A673 (cell line): ENCODE results near the gene UNK. TPM values are rescaled to one million over a fixed set of nuclear protein-coding genes. Genes with fewer than 3 reads are reported as not detected.
A peak's percentile ranks its signal among the peaks of the same experiment; 100 is the strongest.

Experiments used
- BruUV-seq: library from RNA; stranded (reverse); fragments of 400-500 nt; replicated peaks from 2 replicates; lab custom pipeline; 2021; lab: Mats Ljungman, UMichigan
- CTCF ChIA-PET: fragments of 300-600 bp; sonication (Branson Sonifier 250); formaldehyde crosslinking; loops from one replicate; lab custom pipeline; 2022; ENCODE audit warnings: antibody characterized with exemption; lab: Charles Lee
- POLR2A ChIA-PET: fragments of 300-600 bp; sonication (Branson Sonifier 250); formaldehyde crosslinking; loops from one replicate; lab custom pipeline; 2022; ENCODE audit warnings: antibody characterized with exemption; ENCODE audit not compliant: low non-redundant PET; lab: Charles Lee
- DNase-seq: peaks from one replicate; pipeline ENCODE4 v3.0.0-alpha.2; 2015; ENCODE audit warnings: low spot score
- H3K27ac ChIP-seq: fragments of 200-600 bp; sonication (generic); 2 replicates; pipeline ENCODE4 v1.5.1; 2016; ENCODE audit warnings: mixed run types, low read depth, mild to moderate bottlenecking, mixed read lengths, antibody characterized with exemption, low read length; ENCODE audit not compliant: poor library complexity, severe bottlenecking
- H3K27me3 ChIP-seq: fragments of 200-600 bp; sonication (generic); replicated peaks from 2 replicates; pipeline ENCODE4 v1.6.1; 2017; ENCODE audit warnings: mixed run types, low read depth, mild to moderate bottlenecking, mixed read lengths, antibody characterized with exemption, low read length; ENCODE audit not compliant: insufficient read depth, poor library complexity
- H3K36me3 ChIP-seq: fragments of 200-600 bp; sonication (generic); 2 replicates; pipeline ENCODE4 v1.6.1; 2016; ENCODE audit warnings: mixed run types, mild to moderate bottlenecking, mixed read lengths, antibody characterized with exemption, low read length; ENCODE audit not compliant: insufficient read depth, poor library complexity, severe bottlenecking
- H3K4me1 ChIP-seq: fragments of 200-600 bp; sonication (generic); 2 replicates; pipeline ENCODE4 v1.6.1; 2017; ENCODE audit warnings: mixed run types, mild to moderate bottlenecking, mixed read lengths, antibody characterized with exemption, low read length; ENCODE audit not compliant: insufficient read depth, poor library complexity, severe bottlenecking
- H3K4me3 ChIP-seq: fragments of 200-600 bp; sonication (generic); 2 replicates; pipeline ENCODE4 v1.5.1; 2016; ENCODE audit warnings: low read depth, mixed run types, mild to moderate bottlenecking, mixed read lengths, low read length; ENCODE audit not compliant: poor library complexity, severe bottlenecking
- H3K9me3 ChIP-seq: fragments of 200-600 bp; sonication (generic); 2 replicates; pipeline ENCODE4 v1.6.1; 2016; ENCODE audit warnings: mixed run types, low read depth, mild to moderate bottlenecking, mixed read lengths, antibody characterized with exemption, low read length; ENCODE audit not compliant: poor library complexity, severe bottlenecking
- CTCF ChIP-seq: fragments of 300-800, 200-600 bp; sonication (generic); conservative IDR thresholded peaks from 2 replicates; pipeline ENCODE4 v1.5.1; 2017; ENCODE audit warnings: low read depth, mild to moderate bottlenecking, antibody characterized with exemption, low read length, moderate library complexity, mixed read lengths
- EZH2 ChIP-seq: fragments of 200-600 bp; sonication (generic); IDR thresholded peaks from 2 replicates; pipeline ENCODE4 v1.6.1; 2017; ENCODE audit warnings: borderline replicate concordance, low read depth, mild to moderate bottlenecking, mixed read lengths, antibody characterized with exemption, low read length; ENCODE audit not compliant: poor library complexity, severe bottlenecking
- intact Hi-C: fragments of 100-400 bp; cut with micrococcal nuclease; formaldehyde crosslinking; loops from one replicate; pipeline ENCODE4 v1.10.0; 2022; ENCODE audit not compliant: unreplicated experiment
- total RNA-seq: library from RNA; stranded (reverse); gene quantifications from 2 replicates; pipeline ENCODE4 v1.2.3, GENCODE V29; 2021

The UNK gene
- total RNA-seq, 1 experiment from 2014 or later = 53.2 TPM

GRCh38 chr17:75752405-75752709 is 32.2 kb upstream of the UNK start:
- DNase-seq = no peak
- H3K27ac ChIP-seq = no peak overlapping the region
- peaks cover 5% of the 10 kb centered on the region for H3K4me1 ChIP-seq
- no peaks in the 10 kb centered on the region for H3K9me3 ChIP-seq
- no TSS peak for BruUV-seq
- no peak overlapping the region for H3K4me3 ChIP-seq
- ChIA-PET CTCF (interaction anchor here (0.6 kb wide), 1 partner anchor 9 kb away, joined by 3 read pairs; no protein-coding TSS in a partner anchor), POLR2A (no interaction called here)
- TF ChIP-seq CTCF (no peak), EZH2 (no peak)
- intact Hi-C loops = no loop called here
- no peaks in the 10 kb centered on the region for H3K36me3 ChIP-seq
- no peaks in the 10 kb centered on the region for H3K27me3 ChIP-seq

DNA sequence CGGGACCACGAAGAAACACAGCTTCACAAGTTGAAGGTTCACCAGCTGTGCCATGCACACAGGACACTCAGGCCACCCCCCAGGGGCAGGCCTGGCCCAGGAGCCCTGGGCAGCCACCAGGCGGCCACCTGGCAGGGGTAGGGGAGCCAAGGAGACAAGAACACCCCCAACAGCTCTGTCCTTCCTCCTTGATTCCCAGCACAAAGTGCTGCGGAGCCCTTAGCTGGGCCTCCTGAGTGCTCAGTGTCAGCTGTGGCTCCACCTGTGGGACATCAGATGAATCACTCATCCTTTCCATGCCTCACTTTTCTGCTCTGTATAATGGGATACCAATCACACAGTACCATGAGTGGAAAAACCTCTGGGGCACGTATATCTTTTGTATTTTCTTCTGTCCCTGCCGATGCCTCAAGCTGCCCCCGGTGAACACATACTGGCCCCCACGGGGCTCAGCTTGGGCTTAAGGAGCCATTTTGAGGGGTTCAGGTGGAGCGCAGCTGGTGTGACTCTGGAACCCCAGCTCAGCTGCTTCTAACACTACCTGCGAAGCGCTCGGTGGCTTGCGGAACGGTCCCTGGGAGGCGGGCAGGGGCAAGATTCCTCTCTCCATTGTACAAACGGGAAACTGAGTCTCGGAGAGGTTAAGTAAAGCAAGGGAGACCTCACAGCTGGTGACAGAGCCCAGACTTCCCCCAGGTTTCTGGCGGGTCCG is 31.6 kb upstream of the UNK start:
- ChIA-PET POLR2A (interaction anchor here (0.6 to 0.8 kb wide), 2 partner anchors 27 to 297 kb away, joined by 3 read pairs; partner anchors contain the start of gene TMEM94), CTCF (interaction anchor here (0.5 to 1.6 kb wide), 17 partner anchors 12 to 320 kb away, joined by 3 to 10 read pairs (median 3); partner anchors contain the start of genes GALK1, TRIM47 and WBP2)

More for the DNA sequence above, 31.6 kb upstream of the UNK start:
- DNase-seq = no peak
- no peak overlapping the region for H3K27ac ChIP-seq
- intact Hi-C loops = no loop called here
- H3K4me3 ChIP-seq = peak overlapping the region; percentile 42
- BruUV-seq = no TSS peak
- no peaks in the 10 kb centered on the region for H3K9me3 ChIP-seq
- no peaks in the 10 kb centered on the region for H3K27me3 ChIP-seq
- H3K36me3 ChIP-seq = no peaks in the 10 kb centered on the region
- H3K4me1 ChIP-seq = peaks cover 5% of the 10 kb centered on the region
- TF ChIP-seq CTCF (no peak), EZH2 (no peak)
